ENCODE measurements around the gene OVOL2.

DNA sequence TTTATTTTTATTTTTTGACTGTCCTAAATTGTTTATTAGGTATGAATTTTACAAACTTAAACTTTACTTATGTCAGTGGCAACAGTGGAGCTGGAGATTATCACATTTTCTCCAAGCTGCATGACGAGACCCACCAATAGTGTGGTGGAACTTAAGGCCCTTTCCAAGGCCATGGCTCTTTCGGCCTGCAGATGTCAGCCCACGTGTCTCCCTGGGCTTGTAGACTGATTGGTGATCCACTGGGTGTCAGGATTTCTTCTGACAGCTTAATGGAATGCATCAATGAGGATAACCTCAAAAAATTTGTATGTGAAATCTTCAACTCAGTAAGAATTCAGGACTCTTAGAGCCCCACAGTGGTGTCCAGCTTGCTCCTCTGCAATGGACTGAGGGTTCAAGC, 32.3 kb upstream of the OVOL2 start:
- TF ChIP-seq, protein P1, sequence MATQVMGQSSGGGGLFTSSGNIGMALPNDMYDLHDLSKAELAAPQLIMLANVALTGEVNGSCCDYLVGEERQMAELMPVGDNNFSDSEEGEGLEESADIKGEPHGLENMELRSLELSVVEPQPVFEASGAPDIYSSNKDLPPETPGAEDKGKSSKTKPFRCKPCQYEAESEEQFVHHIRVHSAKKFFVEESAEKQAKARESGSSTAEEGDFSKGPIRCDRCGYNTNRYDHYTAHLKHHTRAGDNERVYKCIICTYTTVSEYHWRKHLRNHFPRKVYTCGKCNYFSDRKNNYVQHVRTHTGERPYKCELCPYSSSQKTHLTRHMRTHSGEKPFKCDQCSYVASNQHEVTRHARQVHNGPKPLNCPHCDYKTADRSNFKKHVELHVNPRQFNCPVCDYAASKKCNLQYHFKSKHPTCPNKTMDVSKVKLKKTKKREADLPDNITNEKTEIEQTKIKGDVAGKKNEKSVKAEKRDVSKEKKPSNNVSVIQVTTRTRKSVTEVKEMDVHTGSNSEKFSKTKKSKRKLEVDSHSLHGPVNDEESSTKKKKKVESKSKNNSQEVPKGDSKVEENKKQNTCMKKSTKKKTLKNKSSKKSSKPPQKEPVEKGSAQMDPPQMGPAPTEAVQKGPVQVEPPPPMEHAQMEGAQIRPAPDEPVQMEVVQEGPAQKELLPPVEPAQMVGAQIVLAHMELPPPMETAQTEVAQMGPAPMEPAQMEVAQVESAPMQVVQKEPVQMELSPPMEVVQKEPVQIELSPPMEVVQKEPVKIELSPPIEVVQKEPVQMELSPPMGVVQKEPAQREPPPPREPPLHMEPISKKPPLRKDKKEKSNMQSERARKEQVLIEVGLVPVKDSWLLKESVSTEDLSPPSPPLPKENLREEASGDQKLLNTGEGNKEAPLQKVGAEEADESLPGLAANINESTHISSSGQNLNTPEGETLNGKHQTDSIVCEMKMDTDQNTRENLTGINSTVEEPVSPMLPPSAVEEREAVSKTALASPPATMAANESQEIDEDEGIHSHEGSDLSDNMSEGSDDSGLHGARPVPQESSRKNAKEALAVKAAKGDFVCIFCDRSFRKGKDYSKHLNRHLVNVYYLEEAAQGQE (IDR thresholded peaks at IDR 0.05; ENCODE audit: insufficient read depth in 1 of 2, low read depth in 2 of 2, low read length in 2 of 2): no peak
- TF ChIP-seq POLR2AphosphoS5 (IDR thresholded peaks at IDR 0.05; ENCODE audit: low read depth, low read length) (no peak), TAF1 (IDR thresholded peaks at IDR 0.05; ENCODE audit: borderline replicate concordance, insufficient read depth, low read length) (no peak), SIN3A (IDR thresholded peaks at IDR 0.05; ENCODE audit: borderline replicate concordance, insufficient read depth, low read length) (no peak)
